DOHH2 (cell line): ENCODE results near the gene GHRH.

Experiments used
- CTCF ChIP-seq: fragments of 200-600 bp; sonication (generic); IDR thresholded peaks from one replicate; pipeline ENCODE4 v1.5.1; 2014; ENCODE audit warnings: antibody characterized with exemption, mild to moderate bottlenecking, low read depth, low read length; ENCODE audit not compliant: poor library complexity, severe bottlenecking
- EZH2phosphoT487 ChIP-seq: fragments of 200-600 bp; sonication (generic); IDR thresholded peaks from 2 replicates; pipeline ENCODE4 v1.6.1; 2017; ENCODE audit warnings: borderline replicate concordance, mild to moderate bottlenecking, antibody characterized with exemption, low read length, moderate library complexity, mixed read lengths

GRCh38 chr20:37259031-37259430 lies 2.6 kb downstream of the GHRH start:
- TF ChIP-seq CTCF (no peak), EZH2phosphoT487 (no peak)
